Superior temporal gyrus (tissue), 1 donor: ENCODE measurements around the gene SEPHS1.
"Not testable (repeated sequence)": the region's sequence is repeated elsewhere in the genome, so short reads cannot be mapped to it uniquely, and the experiment has no call there.

Source experiments
- DNase-seq: peaks from one replicate; pipeline ENCODE4 v3.0.0-alpha.2; 2016; ENCODE audit errors: extremely low spot score

Gene SEPHS1

GRCh38 chr10:13284050-13284449 is 64.0 kb downstream of the SEPHS1 start:
- no peak for DNase-seq

DNA sequence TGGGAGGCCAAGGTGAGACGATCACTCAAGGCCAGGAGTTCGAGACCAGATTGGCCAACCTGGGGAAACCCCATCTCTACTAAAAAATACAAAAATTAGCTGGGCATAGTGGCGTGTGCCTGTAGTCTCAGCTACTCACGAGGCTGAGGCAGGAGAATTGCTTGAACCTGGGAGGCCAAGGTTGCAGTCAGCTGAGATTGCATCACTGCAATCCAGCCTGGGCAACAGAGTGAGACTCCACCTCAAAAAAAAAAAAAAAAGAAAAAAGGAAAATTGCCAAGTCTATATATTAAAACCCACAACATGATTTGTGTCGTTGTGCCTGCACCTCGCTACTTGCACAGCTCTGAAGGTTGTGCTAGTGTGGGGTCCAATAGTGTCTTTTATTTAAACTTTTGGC is 65.7 kb downstream of the SEPHS1 start:
- not testable (repeated sequence) for DNase-seq

- DNase-seq = peak; percentile 41
Measured at GRCh38 chr10:13276749-13277365, 71.2 kb downstream of the SEPHS1 start.

GRCh38 chr10:13276146-13276545 is 71.9 kb downstream of the SEPHS1 start:
- not testable (repeated sequence) for DNase-seq

- peak; percentile 93 for DNase-seq
Measured at GRCh38 chr10:13272164-13272571, 75.9 kb downstream of the SEPHS1 start.

DNA sequence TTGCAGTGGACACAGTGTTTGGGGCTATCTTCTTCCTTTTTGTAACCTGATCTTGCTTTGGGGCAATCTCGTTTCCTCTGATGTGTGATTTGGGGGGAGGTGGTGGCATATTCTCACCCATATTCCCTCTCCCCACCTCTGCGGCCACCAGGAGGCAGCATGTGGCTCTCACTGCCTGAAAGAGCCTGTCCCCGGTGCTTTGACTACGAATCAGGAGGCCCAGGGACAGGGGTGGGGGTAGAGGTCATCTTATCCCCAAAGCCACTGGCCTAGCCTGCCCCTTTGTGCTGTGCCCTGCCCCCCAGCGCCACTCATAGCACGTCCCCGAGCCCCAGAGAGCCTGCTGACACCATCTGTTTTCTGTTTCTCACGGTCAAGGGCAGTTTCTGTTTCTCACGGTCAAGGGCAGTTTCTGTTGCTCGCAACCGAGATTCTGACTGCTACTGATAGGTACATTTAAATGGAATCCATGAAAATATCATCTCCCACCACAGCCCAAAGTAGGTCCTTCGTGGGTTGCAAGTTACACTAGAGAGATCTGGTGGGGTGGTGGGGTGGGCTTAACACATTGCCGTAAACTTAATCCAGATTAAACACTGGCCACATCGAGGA is 76.4 kb downstream of the SEPHS1 start:
- DNase-seq = peak; percentile 20

DNA sequence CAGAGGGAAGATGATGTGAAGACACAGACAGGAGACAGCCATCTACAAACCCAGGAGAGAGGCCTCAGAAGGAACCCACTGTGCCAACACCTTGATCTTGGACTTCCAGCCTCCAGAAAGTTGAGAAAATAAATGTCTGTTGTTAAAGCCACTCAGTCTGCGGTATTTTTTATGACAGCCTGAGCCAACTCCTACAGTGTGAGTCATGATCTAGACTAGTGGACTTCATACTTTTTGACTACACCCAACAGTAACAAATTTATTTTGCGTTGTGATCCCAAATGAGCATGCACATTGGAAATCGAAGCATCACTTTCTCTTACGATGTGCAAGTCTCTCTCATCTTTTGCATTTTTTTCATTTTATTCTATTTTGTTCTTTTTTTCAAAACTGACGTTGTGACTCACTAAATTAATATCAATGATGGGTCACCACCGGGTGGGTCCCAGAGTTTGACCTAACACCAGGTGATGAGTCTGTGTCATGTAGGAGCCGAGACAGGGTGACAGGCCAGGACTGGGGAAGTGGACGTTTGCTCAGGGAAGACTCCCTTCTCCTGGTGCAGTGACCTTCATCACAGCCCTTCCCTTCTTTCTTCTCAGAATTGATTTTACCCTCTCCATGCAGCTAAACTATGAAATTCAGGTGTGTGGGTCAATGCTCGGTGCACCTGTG is 77.1 kb downstream of the SEPHS1 start:
- no peak for DNase-seq

DNA sequence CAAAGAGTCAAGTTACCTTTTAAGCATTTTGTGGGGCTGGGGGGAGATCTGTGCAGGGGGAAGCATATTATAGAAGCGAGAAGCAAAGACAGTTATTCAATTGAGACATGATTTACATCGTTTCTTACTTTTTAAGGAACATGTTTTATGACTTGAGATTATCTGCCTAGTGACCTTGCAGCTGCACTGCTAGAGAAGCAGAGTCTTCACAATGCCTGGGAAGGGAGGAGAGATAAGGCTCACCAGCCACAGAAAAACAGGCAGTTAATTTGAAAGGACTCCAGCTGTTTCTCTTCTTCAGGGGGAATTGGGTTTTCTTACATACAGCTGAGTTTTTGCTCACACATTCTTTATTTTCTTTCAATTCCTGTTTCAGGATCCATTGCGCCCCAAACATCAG is 79.3 kb downstream of the SEPHS1 start:
- no peak for DNase-seq

DNA sequence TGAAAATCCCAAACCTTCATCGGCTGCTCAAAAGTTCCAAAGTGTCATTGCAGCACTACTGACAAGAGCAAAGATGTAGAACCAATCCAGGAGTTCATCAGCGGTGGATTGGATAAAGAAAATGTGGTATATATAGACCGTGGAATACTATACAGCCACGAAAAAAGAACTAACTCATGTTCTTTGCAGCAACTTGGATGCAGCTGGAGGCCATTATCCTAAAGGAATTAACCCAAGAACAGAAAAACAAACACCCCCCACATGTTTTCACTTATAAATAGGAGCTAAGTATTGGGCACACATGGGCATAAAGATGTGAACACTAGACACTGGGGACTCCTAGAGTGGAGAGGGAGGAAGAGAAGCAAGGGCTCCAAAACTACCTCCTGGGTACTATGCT is 79.8 kb downstream of the SEPHS1 start:
- DNase-seq = no peak
